Ammon's horn (tissue), 1 donor: ENCODE measurements around the gene CELA2B.

ENCODE experiments used
- DNase-seq: peaks from one replicate; pipeline ENCODE4 v3.0.0-alpha.2; 2016; ENCODE audit warnings: low spot score

Gene CELA2B

DNA sequence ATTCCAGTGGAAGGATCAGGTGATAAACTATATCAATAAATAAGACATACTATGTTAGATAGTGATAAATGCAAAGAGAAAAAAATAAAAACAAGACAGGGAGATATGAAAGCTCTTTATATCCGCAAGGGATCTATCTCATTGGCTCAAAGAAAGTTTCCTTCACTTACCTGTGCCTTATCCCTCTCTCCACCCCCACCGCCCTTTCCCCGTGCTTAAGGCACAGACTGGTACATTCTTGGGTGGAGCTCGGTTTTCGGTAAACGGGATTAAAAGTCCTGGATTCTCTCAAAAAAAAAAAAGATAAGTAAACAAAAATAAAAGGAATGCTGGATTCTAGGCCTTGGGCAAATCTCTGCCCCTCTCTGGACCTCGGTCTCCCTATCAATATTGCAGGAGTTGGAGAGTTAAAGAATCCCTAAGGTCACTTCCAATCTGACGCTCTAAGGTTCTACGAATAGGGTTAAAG, 50.2 kb downstream of the CELA2B start:
- no peak for DNase-seq

DNA sequence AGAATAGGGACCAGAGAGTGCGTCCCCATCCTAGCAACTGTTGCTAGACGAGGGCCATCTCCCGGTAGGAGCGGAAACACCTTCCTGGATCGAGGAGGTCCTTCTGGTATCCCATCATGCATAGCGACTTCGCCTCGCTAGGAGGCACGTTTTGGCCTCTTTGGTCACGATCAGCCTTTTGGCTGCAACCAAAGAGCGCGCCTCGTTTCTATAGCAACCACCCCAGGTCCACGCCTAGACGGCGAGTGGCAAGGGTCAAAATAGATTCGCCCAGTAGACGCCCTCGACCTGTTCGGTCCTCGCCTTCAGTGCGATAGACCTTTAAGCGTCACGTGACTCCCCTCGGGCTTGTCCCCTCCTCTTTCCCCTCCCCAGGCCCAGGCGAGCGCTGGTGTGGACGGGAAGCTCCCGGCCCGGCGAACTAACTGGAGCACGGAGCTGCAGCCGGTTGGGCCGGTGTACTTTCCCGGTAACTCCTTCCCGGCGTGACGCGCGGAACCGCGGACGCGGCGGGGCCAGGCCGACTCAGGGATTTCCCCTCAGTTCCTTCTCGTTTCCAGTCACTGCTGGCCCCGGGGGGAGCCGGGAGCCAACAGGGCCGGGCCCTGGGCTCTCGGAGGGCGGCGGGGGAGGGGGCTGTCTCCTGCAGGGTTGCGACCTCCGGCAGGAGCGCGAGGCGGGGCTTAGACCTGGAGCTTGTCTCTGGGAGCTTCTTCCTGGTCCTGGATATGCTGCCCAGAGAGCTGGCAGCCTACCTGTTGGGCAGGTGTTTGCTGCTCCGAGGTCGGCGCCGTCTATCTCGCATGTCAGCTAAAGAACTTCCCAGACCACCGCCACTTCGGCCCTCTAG, 50.8 kb downstream of the CELA2B start, which contains the start of gene DNAJC16:
Gene DNAJC16 (plus strand): TSS at position 359 of the 850 bp plus-strand sequence. CDS start 2,258 bp downstream, outside the sequence.
- peak; percentile 99 for DNase-seq

DNA sequence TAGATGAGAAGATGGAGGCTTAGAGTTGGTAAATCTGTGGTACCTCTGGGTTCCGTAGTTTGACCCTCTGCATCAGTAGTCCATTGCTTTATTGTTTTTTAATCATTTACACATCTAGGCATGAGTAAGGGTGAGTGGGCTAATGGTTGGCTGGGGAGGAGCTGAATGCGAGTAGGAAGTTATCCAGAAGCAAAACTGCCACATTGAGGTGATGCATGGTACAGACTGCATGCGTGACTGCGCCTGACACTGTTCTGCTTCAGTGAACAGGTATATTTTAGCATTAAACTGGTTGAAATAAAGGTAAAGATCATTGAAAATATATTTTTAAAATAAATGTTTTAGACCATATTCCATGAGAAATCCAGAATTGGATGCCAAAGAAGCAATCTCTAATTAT, 55.1 kb downstream of the CELA2B start:
- DNase-seq, result no peak

DNA sequence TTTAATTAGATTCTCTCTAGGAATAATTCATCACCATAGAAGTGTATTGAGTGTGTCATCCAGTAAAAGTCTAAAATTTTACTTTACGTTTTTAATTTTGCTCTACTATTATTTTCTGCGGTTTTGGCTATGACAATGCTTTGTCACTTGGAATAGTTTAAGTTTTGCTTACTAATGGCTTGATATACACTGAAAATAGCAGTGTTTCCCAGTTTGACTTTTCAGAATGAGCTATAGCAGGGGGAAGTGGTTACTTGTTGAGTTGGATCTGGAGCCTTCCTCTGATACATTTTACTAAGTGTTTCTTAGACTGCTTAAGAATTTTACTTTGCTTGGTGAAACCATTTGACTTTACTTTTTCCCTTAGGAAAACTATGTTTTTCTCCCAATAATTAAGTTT, 55.8 kb downstream of the CELA2B start:
- no peak for DNase-seq

DNA sequence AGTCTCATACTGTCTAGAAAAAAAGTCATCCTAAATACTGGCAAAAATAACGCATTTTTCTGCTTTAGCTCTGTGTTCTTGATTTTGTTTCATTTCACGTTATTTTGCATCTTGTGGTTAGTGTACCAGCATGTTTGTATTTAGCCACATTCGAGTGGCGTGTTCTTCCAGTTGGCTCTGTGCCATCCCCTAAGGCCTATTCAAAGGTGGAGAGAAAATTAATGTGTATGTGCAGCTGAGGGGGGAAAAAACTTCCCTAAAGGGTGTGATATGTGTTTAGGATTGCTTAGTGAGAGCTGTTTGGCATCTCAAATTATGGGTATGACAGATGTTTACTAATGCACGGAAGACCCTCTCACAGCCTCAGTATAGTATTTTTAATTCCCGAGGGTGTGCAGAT, 62.9 kb downstream of the CELA2B start:
- DNase-seq, result no peak

DNA sequence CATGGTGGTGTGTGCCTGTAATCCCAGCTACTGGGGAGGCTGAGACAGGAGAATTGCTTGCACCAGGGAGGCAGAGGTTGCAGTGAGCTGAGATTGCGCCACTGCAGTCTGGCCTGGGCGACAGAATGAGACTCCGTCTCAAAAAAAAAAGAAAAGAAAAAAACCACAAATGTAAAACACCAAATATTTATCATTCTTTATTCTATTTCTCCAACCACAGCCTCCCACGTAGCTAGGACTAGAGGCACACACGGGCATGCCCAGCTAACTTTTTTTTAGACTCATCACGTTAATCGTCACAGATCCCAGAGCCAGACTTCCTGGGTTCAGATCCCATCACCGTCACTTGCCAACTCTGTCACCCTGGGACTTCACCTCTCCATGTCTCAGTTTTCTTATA, 64.3 kb downstream of the CELA2B start:
- no peak for DNase-seq
